Loucy (cell line): ENCODE data around the gene NAV2.

Experiments used
- H2AFZ ChIP-seq: fragments of 200-600 bp; sonication (generic); 2 replicates; pipeline ENCODE4 v1.6.0; 2016; ENCODE audit warnings: antibody characterized with exemption, mild to moderate bottlenecking, low read length, moderate library complexity
- H3F3A ChIP-seq: fragments of 200-600 bp; 2 replicates; pipeline ENCODE4 v1.6.0; 2016; ENCODE audit warnings: antibody characterized with exemption, low read depth, mild to moderate bottlenecking
- H3K27me3 ChIP-seq: fragments of 200-600 bp; sonication (generic); 2 replicates; pipeline ENCODE4 v1.6.1; 2014; ENCODE audit warnings: low read length, mild to moderate bottlenecking; ENCODE audit not compliant: insufficient read depth, poor library complexity, severe bottlenecking
- H3K36me3 ChIP-seq: fragments of 200-600 bp; sonication (generic); 2 replicates; pipeline ENCODE4 v1.6.1; 2016; ENCODE audit warnings: low read length; ENCODE audit not compliant: insufficient read depth
- H3K4me1 ChIP-seq: fragments of 200-600 bp; sonication (generic); 2 replicates; pipeline ENCODE4 v1.5.1; 2014; ENCODE audit warnings: low read length, mild to moderate bottlenecking; ENCODE audit not compliant: insufficient read depth, poor library complexity, severe bottlenecking
- H3K4me2 ChIP-seq: fragments of 200-600 bp; sonication (generic); 2 replicates; pipeline ENCODE4 v1.6.0; 2014; ENCODE audit warnings: antibody characterized with exemption, low read length, low read depth, mild to moderate bottlenecking; ENCODE audit not compliant: poor library complexity, severe bottlenecking
- H3K4me3 ChIP-seq: fragments of 200-600 bp; sonication (generic); 2 replicates; pipeline ENCODE4 v1.5.1; 2014; ENCODE audit warnings: low read length, mild to moderate bottlenecking, mixed read lengths; ENCODE audit not compliant: poor library complexity, severe bottlenecking
- H3K79me2 ChIP-seq: fragments of 200-600 bp; sonication (generic); 2 replicates; pipeline ENCODE4 v1.6.1; 2014; ENCODE audit warnings: low read length; ENCODE audit not compliant: insufficient read depth
- H3K9ac ChIP-seq: fragments of 200-600 bp; sonication (generic); 2 replicates; pipeline ENCODE4 v1.6.0; 2014; ENCODE audit warnings: mild to moderate bottlenecking, low read depth, low read length, moderate library complexity; ENCODE audit not compliant: poor library complexity, severe bottlenecking
- H3K9me2 ChIP-seq: fragments of 200-600 bp; sonication (generic); replicated peaks from 2 replicates; pipeline ENCODE4 v1.6.1; 2016; ENCODE audit warnings: low read depth, low read length, mixed read lengths
- H3K9me3 ChIP-seq: fragments of 200-600 bp; sonication (generic); 2 replicates; pipeline ENCODE4 v1.6.1; 2014; ENCODE audit warnings: mild to moderate bottlenecking, antibody characterized with exemption, low read length, low read depth; ENCODE audit not compliant: insufficient read depth
- H4K20me1 ChIP-seq: fragments of 200-600 bp; sonication (generic); 2 replicates; pipeline ENCODE4 v1.6.0; 2014; ENCODE audit warnings: antibody characterized with exemption, low read length, mild to moderate bottlenecking; ENCODE audit not compliant: insufficient read depth, poor library complexity, severe bottlenecking
- EZH2phosphoT487 ChIP-seq: fragments of 200-600 bp; IDR thresholded peaks from 2 replicates; pipeline ENCODE4 v1.6.1; 2018; ENCODE audit warnings: antibody characterized with exemption, mild to moderate bottlenecking, moderate library complexity, borderline replicate concordance
- TF ChIP-seq, protein P1 (sequence below): fragments of 200-600 bp; sonication (generic); conservative IDR thresholded peaks from 2 replicates; pipeline ENCODE4 v1.5.1; 2014; ENCODE audit warnings: mild to moderate bottlenecking, antibody characterized with exemption, low read length

Gene NAV2

GRCh38 chr11:20043992-20044391 lies 331.4 kb downstream of the NAV2 start:
- Histone ChIP-seq H3K9ac (no peak overlapping the region), H3F3A (no peaks in the 10 kb centered on the region), H3K27me3 (no peaks in the 10 kb centered on the region), H3K4me2 (no peak overlapping the region), H3K4me3 (no peak overlapping the region), H3K9me3 (no peaks in the 10 kb centered on the region), H3K36me3 (no peaks in the 10 kb centered on the region; the same call in 1 of the 2 replicates), H4K20me1 (no peaks in the 10 kb centered on the region), H2AFZ (no peak overlapping the region), H3K4me1 (no peaks in the 10 kb centered on the region), H3K79me2 (no peaks in the 10 kb centered on the region), H3K9me2 (no peaks in the 10 kb centered on the region)
- no peak for TF ChIP-seq EZH2phosphoT487
- TF ChIP-seq, protein P1, sequence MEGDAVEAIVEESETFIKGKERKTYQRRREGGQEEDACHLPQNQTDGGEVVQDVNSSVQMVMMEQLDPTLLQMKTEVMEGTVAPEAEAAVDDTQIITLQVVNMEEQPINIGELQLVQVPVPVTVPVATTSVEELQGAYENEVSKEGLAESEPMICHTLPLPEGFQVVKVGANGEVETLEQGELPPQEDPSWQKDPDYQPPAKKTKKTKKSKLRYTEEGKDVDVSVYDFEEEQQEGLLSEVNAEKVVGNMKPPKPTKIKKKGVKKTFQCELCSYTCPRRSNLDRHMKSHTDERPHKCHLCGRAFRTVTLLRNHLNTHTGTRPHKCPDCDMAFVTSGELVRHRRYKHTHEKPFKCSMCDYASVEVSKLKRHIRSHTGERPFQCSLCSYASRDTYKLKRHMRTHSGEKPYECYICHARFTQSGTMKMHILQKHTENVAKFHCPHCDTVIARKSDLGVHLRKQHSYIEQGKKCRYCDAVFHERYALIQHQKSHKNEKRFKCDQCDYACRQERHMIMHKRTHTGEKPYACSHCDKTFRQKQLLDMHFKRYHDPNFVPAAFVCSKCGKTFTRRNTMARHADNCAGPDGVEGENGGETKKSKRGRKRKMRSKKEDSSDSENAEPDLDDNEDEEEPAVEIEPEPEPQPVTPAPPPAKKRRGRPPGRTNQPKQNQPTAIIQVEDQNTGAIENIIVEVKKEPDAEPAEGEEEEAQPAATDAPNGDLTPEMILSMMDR: no peak

DNA sequence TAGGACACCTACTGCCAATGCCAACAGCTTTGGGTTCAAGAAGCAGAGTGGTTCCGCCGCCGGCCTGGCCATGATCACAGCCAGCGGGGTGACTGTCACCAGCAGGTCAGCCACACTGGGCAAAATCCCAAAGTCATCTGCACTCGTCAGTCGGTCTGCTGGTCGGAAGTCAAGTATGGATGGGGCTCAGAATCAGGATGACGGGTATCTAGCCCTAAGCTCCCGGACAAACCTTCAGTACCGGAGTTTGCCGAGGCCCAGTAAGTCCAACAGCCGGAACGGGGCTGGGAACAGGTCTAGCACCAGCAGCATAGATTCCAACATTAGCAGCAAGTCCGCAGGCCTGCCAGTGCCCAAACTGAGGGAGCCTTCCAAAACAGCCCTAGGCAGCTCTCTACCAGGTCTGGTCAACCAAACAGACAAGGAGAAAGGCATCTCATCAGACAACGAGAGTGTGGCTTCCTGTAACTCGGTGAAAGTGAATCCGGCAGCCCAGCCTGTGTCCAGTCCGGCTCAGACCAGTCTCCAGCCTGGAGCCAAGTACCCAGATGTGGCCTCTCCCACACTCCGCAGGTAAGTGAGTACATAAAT lies 332.6 kb downstream of the NAV2 start:
- Histone ChIP-seq H3K4me1 (no peaks in the 10 kb centered on the region), H3F3A (no peaks in the 10 kb centered on the region), H3K79me2 (no peaks in the 10 kb centered on the region), H3K4me3 (no peak overlapping the region), H3K9me3 (no peaks in the 10 kb centered on the region), H3K9ac (no peak overlapping the region), H3K9me2 (no peaks in the 10 kb centered on the region), H3K36me3 (no peaks in the 10 kb centered on the region; the same call in 1 of the 2 replicates), H4K20me1 (no peaks in the 10 kb centered on the region), H3K27me3 (no peaks in the 10 kb centered on the region), H3K4me2 (no peak overlapping the region), H2AFZ (no peak overlapping the region)
- no peak for TF ChIP-seq EZH2phosphoT487
- TF ChIP-seq, protein P1: no peak

DNA sequence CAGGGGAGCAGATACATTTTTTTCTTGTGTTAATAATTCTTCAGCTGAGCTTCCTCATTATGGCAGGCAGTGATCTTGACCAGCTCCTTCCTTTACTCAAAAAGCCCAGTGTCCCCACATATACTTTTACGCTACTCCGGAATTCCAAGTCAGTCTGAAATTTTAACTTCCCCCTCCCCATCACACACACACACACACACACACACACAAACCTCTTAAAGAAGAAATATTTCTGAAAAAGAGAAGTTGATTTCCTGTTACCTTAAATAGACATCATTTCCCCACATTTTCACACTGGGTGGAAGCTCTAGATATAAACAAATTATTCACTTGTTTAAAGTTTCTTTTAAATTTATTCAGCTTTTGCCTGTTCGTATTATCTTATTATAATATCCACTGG lies 333.8 kb downstream of the NAV2 start:
- H3K9ac ChIP-seq: no peak overlapping the region
- H3K36me3 ChIP-seq: no peaks in the 10 kb centered on the region; the same call in 1 of the 2 replicates
- no peaks in the 10 kb centered on the region for H3K9me3 ChIP-seq
- no peak overlapping the region for H2AFZ ChIP-seq
- H3K4me3 ChIP-seq: no peak overlapping the region
- no peaks in the 10 kb centered on the region for H3K79me2 ChIP-seq
- H3K9me2 ChIP-seq: no peaks in the 10 kb centered on the region
- H4K20me1 ChIP-seq: no peaks in the 10 kb centered on the region
- no peaks in the 10 kb centered on the region for H3F3A ChIP-seq
- H3K4me2 ChIP-seq: no peak overlapping the region
- TF ChIP-seq EZH2phosphoT487: no peak
- TF ChIP-seq, protein P1: no peak
- no peaks in the 10 kb centered on the region for H3K27me3 ChIP-seq
- no peaks in the 10 kb centered on the region for H3K4me1 ChIP-seq
